Stimulated activated CD4-positive, alpha-beta T cell treated with anti-CD3 and anti-CD28 coated beads, Interleukin-4, amount 100 ng/mL, for 24 hours (primary cell): ENCODE measurements around the gene PRPF4.
A peak's percentile ranks its signal among the peaks of the same experiment; 100 is the strongest.
"Not testable (repeated sequence)": the region's sequence is repeated elsewhere in the genome, so short reads cannot be mapped to it uniquely, and the experiment has no call there.

Experiments used
- DNase-seq: peaks from one replicate; pipeline ENCODE4 v3.0.0-alpha.2; 2020

PRPF4 gene

GRCh38 chr9:113269355-113269754 is 6.1 kb upstream of the PRPF4 start:
- DNase-seq: no peak

DNA sequence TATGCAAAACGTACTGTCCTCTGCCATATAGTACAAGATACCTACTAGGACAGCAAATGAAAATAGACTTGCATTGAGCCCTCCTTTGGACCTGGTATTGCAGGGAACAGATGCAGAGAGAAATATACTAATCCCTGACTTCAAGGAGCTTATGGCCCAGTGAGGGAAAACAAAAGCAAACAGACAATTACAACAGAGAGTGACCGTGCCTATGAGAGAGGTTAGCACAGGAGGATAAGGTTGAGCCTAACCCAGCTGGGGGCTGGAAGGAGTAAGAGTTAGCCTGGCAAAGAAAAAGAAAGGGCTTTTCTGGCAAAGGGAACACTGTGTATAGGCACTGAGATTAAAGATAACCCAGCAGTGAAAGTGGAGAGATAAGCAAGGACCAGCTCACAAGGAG is 5.6 kb upstream of the PRPF4 start:
- DNase-seq: no peak

DNA sequence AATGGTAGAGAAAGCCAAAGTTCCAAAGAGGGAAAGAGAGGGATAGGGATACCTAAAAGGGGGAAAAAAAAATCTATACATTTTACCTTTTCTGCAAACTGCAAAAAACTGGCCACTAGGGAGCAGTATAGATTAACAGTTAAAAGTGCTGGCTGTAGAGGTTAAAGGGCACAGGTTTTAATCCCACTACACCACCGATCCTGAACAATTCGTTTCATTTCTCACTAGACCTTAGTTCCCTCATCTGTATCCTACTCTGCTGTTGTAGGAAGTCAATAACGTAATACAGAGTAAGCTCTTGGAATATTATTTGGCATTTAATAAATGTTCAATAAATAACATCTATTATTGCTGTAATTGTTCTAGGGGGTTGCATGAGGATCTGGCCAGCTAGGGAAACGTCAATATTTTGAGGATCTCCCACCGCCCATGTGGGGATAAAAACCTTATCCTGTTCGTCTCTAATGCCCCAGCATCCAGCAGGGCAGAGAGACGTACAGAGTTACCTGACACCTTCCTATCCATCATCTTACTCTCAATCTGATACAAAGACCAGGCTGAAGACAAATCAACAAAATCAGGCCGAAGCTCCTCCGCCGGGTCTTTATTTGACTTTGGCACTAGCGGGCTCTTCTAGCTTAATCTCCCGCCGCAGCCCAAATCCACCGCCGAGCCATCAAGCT is 843 bp upstream of the PRPF4 start:
- peak; percentile 54 for DNase-seq

DNA sequence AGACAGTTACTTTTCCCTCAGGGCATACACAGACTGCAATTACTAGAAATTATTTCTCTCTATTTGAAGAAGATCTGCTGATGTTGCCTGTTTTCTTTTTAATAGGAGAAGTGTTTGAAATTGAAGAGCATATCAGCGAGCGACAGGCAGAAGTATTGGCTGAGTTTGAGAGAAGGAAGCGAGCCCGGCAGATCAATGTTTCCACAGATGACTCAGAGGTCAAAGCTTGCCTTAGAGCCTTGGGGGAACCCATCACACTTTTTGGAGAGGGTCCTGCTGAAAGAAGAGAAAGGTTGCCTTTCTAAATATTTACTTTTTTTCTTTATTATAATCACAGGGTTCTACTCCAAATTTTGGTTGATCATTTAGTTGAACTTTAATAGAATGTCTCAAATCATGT is 3.4 kb downstream of the PRPF4 start:
- DNase-seq: no peak

GRCh38 chr9:113281356-113281755 is 5.9 kb downstream of the PRPF4 start:
- DNase-seq: no peak

DNA sequence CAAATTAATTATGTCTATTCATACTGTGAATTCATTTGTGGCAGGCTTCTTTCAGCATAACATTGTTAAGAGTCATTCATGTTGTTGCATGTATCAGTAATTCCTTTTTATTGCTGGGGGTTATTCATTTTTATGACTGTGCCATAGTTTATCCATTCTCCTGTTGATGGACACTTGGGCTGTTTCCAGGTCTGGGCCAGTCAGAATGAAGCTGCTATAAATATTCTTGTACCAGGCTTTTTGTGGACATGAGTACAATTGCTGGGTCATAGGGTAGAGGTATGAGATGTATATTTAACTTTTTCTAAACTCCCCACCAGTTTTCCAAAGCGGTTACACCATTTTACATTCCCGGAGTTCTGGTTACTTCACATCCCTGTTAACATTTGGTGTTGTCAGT is 13.6 kb downstream of the PRPF4 start:
- no peak for DNase-seq

DNA sequence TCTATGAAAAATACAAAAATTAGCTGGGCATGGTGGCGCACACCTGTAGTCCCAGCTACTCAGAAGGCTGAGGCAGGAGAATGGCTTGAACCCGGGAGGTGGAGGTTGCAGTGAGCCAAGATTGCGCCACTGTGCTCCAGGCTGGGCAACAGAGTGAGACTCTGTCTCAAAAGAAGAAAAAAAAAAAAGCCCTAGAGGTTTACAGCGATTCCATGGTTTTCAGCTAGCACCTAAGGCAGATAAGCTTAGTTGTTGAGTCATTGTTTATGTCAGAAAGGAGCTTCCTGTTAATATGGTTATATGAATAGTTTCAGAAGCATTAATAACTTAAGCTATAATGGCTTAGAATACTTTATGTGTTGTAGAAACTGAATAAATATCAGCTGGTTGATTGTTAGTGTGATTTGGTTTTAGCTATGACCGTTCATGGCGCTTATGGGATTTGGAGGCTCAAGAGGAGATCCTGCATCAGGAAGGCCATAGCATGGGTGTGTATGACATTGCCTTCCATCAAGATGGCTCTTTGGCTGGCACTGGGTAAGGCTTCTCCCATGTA is 14.7 kb downstream of the PRPF4 start:
- DNase-seq: no peak

GRCh38 chr9:113293285-113293878 is 17.9 kb downstream of the PRPF4 start:
- DNase-seq: no peak

DNA sequence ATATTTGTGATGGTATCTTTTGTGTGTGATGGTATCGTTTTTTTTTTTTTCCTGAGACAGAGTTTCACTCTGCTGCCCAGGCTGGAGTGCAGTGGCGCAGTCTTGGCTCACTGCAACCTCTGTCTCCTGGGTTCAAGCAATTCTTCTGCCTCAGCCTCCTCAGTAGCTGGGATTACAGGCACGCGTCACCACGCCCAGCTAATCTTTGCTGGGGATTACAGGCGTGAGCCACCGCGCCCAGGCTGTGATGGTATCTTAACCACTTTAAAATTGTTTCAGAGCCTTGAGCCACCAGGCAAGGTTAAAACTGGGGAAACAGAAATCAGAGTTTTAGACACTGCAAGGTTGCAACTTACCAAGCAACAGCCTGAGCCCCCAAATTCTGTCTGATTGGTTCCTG is 20.8 kb downstream of the PRPF4 start:
- DNase-seq: not testable (repeated sequence)

- no peak for DNase-seq
These were observed 21.5 kb downstream of the PRPF4 start for GRCh38 chr9:113296796-113297558.

DNA sequence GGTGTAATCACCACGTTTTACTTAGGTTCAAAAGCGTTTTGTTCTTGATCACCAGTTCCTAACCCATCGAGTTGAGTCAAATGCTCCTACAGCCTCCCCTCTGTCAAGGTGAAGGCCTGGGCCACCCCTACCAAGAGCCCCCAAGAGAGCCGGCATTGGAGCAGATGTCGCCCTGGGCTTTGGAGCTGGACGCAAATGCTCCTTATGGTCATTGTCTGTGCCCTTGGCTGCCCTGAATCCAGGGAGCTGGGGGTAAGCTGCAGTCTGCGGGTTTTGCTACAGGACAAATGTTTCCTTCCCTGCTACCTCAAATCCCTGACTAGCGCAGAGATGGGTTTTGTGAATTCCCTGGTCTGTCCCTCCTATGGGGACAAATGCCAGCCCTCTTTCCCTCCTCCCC is 22.9 kb downstream of the PRPF4 start:
- no peak for DNase-seq

- no peak for DNase-seq
These were observed 23.7 kb downstream of the PRPF4 start for GRCh38 chr9:113298924-113299770.

DNA sequence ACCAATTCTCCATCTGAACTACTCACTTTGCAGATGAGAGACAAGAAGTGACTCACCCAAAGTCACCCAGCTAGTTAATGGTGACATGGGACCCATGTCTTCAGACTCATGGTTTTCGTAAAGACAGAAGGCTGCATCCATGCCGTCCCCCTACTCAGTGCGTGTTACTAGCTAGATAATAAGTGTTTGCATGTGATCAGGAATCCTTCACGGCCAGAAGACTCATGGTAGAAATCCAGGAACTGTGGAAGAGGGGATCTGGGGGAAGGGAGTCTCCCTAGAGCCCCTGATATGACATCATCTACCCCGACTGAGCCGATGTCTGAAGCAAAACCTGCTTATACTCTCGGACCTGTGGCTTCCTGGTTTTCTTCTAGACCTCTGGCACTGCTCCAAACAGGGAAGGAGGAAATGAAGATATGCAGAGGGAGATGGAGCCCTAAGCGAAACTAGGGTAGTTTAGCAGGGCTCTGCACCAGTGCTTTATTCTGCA is 24.4 kb downstream of the PRPF4 start:
- no peak for DNase-seq

DNA sequence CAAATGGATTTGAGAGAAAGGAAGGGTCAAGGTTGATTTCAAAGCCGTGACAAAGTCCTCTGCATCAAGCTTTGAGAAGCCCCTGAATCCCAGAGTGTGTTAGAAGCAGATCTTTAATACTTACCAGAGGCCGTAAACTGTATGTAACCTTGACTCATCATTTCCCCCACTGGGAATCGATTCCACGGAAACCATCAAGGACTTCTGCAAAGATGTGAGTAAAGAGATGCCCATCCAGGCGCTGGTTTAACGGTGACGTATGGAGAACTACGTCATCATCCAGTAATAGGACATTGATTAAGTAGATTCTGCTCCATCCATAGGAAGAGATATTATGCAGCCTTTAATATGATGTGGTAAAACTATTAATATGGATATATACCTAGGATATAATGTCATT is 26.1 kb downstream of the PRPF4 start:
- no peak for DNase-seq

- no peak for DNase-seq
These were observed 27.4 kb downstream of the PRPF4 start, which contains the start of gene RNF183 for GRCh38 chr9:113302792-113303418. TSS of gene RNF183 (minus strand) at chr9:113303376. CDS start at chr9:113298184, 5,192 bp downstream.

- no peak for DNase-seq
These were observed 31.1 kb downstream of the PRPF4 start for GRCh38 chr9:113306566-113306965.

- no peak for DNase-seq
These were observed 32.0 kb downstream of the PRPF4 start for GRCh38 chr9:113307396-113307975.

GRCh38 chr9:113309204-113309813 is 33.9 kb downstream of the PRPF4 start:
- peak; percentile 11 for DNase-seq

- no peak for DNase-seq
These were observed 35.1 kb downstream of the PRPF4 start for GRCh38 chr9:113310538-113310937.

- DNase-seq: no peak
These were observed 36.5 kb downstream of the PRPF4 start for GRCh38 chr9:113311961-113312360.

DNA sequence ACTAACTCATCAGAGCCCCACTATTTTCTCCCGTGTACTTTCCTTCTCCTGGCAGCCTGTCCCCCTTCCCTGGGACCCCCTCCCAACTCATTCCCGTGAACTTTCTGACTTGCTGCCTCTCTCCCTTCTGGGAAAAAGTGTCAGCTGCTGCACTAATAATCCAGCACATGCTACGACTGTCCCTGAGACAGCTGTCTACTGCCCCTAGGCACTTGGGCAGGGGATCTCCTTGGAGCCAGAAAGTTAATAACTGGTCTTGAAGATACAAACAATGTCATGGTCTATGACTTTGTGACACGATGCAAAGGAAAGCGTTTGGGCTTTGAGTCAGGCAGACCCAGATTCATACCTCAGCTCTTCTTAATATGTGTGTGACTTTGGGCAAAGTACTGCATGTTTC is 37.8 kb downstream of the PRPF4 start:
- no peak for DNase-seq
